ENCODE measurements around the gene SPEG.

DNA sequence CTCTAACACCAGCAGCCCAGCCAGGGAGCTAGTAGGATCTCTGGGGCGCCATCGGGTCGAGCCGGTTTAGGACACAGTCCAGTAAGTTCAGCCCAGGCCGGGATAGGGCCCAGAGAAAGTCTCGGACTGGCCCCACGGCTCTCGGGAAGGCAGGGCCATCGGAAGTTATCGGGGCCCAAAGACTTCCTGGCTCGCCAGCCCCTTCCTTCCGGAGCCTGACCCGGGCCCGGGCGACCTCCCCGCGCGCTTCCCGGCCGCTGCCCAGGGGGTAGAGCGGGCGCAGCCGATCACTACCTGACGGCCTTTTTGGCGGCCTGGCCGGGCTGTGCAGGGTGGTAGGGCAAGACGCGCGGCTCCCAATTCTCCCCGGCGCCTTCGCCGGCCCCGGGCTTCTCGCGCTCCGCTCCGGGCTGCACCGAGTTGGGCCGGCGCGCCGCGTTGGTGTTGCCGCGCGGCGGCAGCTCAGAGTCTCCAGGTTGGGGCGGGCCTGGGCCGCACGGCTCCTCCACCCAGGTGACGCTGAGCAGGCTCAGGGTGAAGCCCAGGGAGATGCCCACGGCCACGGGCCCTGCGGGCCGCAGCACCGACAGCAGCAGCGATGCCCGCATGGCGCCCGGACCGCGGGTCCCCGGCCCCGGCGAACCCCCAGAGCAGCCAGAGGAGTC, 108.4 kb downstream of the SPEG start:
- TF ChIP-seq EP300 (IDR thresholded peaks at IDR 0.05; ENCODE audit: borderline replicate concordance in 1 of 2, low read depth in 2 of 2, low read length in 2 of 2) (no peak), CBX5 (IDR thresholded peaks at IDR 0.05; ENCODE audit: low read depth, low read length) (no peak), CEBPB (IDR thresholded peaks at IDR 0.05; ENCODE audit: low read depth, low read length) (no peak), FOSL1 (IDR thresholded peaks at IDR 0.05; ENCODE audit: insufficient read depth, low read depth, low read length) (no peak), CBX8 (IDR thresholded peaks at IDR 0.05; ENCODE audit: borderline replicate concordance, low read depth, low read length) (no peak), EZH2 (IDR thresholded peaks at IDR 0.05; ENCODE audit: low read depth, low read length, severe bottlenecking) (no peak), TAF1 (IDR thresholded peaks at IDR 0.05; ENCODE audit: low read depth, low read length) (no peak; the same call in 1 of the 2 replicates)
- TF ChIP-seq, protein P1, sequence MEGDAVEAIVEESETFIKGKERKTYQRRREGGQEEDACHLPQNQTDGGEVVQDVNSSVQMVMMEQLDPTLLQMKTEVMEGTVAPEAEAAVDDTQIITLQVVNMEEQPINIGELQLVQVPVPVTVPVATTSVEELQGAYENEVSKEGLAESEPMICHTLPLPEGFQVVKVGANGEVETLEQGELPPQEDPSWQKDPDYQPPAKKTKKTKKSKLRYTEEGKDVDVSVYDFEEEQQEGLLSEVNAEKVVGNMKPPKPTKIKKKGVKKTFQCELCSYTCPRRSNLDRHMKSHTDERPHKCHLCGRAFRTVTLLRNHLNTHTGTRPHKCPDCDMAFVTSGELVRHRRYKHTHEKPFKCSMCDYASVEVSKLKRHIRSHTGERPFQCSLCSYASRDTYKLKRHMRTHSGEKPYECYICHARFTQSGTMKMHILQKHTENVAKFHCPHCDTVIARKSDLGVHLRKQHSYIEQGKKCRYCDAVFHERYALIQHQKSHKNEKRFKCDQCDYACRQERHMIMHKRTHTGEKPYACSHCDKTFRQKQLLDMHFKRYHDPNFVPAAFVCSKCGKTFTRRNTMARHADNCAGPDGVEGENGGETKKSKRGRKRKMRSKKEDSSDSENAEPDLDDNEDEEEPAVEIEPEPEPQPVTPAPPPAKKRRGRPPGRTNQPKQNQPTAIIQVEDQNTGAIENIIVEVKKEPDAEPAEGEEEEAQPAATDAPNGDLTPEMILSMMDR (IDR thresholded peaks at IDR 0.05; ENCODE audit: control extremely low read depth in 1 of 3, insufficient read depth in 1 of 3, low read depth in 1 of 3, low read length in 3 of 3): no peak
